ENCODE results near the gene PLSCR1.

DNA sequence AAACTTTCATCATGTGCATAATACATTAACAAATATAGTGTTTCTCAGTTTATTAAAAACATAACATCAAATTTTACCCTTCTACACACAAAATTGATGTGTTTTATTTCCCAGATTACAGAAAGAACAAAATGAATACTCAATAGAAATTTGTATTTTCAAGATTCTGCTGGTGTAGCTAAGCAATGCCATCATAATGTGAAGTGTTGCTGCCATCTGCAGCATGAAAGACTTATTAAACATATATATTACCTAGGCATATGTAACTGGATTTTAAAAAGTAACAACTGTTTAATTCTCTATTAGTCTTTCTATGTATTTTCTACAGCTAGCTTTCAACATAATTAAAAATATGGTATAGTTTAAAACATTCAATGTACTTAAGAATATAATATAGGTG, 33.3 kb upstream of the PLSCR1 start:
- TF ChIP-seq, protein P1, sequence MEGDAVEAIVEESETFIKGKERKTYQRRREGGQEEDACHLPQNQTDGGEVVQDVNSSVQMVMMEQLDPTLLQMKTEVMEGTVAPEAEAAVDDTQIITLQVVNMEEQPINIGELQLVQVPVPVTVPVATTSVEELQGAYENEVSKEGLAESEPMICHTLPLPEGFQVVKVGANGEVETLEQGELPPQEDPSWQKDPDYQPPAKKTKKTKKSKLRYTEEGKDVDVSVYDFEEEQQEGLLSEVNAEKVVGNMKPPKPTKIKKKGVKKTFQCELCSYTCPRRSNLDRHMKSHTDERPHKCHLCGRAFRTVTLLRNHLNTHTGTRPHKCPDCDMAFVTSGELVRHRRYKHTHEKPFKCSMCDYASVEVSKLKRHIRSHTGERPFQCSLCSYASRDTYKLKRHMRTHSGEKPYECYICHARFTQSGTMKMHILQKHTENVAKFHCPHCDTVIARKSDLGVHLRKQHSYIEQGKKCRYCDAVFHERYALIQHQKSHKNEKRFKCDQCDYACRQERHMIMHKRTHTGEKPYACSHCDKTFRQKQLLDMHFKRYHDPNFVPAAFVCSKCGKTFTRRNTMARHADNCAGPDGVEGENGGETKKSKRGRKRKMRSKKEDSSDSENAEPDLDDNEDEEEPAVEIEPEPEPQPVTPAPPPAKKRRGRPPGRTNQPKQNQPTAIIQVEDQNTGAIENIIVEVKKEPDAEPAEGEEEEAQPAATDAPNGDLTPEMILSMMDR (IDR thresholded peaks at IDR 0.05): no peak
- no peak for TF ChIP-seq POLR2A (IDR thresholded peaks at IDR 0.05)
